HG03342 (cell line): ENCODE data around the gene HCLS1.
"Not testable (repeated sequence)": the region's sequence is repeated elsewhere in the genome, so short reads cannot be mapped to it uniquely, and the experiment has no call there.

Source experiments
- ATAC-seq: cut with Tn5 transposase; IDR thresholded peaks from one replicate; pipeline ENCODE4 v1.9.1; 2021; ENCODE audit warnings: mild to moderate bottlenecking, moderate library complexity; ENCODE audit not compliant: unreplicated experiment

The HCLS1 gene, protein sequence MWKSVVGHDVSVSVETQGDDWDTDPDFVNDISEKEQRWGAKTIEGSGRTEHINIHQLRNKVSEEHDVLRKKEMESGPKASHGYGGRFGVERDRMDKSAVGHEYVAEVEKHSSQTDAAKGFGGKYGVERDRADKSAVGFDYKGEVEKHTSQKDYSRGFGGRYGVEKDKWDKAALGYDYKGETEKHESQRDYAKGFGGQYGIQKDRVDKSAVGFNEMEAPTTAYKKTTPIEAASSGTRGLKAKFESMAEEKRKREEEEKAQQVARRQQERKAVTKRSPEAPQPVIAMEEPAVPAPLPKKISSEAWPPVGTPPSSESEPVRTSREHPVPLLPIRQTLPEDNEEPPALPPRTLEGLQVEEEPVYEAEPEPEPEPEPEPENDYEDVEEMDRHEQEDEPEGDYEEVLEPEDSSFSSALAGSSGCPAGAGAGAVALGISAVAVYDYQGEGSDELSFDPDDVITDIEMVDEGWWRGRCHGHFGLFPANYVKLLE

GRCh38 chr3:121660356-121661171 is at the start of gene HCLS1:
Gene HCLS1 (minus strand): TSS chr3:121660903. CDS start chr3:121658347, 2,556 bp downstream.
- ATAC-seq, result peak; percentile 83

GRCh38 chr3:121710347-121710746 is 49.6 kb upstream of the HCLS1 start:
- no peak for ATAC-seq

GRCh38 chr3:121707531-121708273 is 47.0 kb upstream of the HCLS1 start:
- ATAC-seq, result no peak

DNA sequence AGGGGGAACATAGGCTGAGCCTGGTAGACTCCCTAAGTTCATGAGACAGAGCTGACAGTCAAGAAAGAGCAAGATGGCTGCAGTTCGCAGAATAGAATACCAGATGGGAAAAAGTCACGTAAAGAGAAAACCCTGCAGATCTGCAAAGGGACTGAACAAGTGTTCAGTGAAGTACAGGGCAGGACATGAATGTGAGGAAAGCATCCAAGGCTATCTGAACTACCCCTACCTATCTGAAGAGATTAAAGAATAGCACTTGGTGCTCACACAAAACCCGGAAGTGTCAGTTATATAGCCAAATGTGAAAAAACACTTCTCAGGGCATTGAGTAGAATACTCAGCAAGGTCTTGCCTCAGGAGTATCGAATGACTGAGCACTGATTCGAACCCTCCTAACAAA is 44.8 kb upstream of the HCLS1 start:
- ATAC-seq, result no peak

DNA sequence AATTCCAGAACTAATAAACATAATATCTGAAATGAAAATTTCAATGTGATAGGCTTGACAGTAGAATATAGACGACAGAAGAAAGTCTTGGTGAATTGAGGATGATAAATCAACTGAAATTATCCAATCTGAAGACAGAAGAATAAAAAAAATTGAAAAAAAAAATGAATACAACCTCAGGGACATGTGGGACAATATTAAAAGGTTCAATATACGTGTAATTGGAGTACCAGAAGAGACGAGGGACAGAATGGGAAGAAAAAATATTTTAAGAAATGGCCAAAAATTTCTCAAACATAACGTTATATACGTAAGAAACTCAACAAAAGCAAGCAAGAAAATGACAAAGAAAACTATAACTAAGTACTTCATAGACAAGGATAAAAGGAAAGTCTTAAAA is 43.3 kb upstream of the HCLS1 start:
- ATAC-seq, result no peak

GRCh38 chr3:121698901-121699300 is 38.2 kb upstream of the HCLS1 start:
- ATAC-seq, result no peak

DNA sequence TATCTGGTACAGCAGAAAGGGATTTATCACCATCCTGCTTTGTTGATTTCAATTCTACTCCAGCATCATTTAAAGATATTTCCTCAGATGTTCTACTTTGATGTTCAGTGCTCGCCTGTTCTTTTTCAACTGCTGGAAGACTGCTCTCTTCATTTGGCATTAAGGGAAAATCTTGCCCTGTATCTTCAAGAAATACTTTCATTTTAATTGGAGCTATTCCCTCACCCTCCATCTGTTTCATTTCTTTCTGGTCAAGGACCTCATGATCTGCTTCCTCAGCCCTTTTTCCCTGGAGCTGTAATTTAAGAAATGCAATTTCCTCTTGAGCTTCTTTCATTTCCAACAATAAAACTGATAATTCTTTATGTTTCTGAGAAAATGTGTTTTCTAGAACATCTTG is 37.8 kb upstream of the HCLS1 start:
- no peak for ATAC-seq

- ATAC-seq, result no peak
These were observed 35.5 kb upstream of the HCLS1 start for GRCh38 chr3:121696186-121696585.

DNA sequence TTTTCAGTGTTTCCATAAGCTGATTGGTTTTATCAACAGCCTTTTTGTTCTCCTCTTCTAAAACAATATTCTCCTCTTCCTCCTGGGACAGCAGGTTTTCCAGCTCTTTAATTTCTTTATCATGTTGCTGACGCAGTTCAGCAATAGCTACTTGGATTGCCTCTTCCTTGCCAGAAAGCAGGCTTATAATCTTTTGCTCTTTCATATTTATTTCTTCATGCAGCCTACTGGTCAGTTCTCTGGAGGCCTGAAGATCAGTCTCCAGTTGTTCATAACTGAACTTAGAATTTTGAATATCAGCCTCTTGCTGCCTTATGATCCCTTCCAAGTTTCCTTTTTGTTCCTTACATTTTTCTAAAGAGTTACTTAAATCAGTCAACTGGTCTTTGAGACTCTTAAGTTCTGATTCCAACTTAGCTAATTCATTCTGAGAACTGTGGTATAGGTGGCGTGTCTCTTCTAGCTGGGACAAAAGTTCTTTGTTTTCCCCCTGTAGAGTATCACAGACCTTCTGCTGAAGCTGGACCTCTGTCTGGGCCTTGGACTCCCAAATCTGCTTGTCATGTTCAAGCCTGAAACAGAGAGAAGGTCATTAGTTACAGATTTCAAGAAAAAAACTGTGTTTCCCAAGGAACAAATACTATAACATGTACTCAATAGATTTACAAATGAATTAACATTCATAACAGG is 31.5 kb upstream of the HCLS1 start:
- no peak for ATAC-seq

DNA sequence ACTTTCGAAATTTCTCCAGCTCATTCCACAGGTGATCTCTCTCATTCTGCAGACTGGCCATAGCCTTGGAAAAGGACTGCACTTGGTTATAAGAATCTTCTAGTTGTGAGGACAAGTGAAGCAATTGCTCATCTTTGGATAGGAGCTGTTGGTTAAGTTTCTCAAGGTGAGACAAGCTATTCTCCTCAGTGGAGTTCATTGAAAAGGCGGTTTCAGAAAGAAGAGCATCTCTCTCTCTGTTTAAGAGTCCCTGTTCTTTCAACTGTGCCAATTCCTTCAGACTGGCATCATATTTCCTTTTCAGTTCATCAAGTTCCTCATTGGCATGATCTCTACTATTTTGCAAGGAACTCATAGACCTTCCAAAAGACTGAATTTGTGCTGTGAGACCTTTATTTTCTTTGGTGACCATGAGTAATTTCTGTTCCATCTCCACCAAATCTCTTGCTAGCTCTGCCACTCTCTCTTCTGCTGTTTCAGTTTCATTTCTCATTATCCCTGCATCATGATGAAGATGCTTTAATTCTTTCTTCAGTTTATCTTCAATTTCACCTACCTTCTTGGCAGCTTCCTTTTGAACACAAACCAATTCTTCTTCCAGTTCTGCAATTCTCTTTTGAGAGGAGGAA is 30.2 kb upstream of the HCLS1 start:
- peak; percentile 63 for ATAC-seq

- ATAC-seq, result not testable (repeated sequence)
These were observed 28.0 kb upstream of the HCLS1 start for GRCh38 chr3:121688747-121689146.

- ATAC-seq, result no peak
These were observed 21.1 kb upstream of the HCLS1 start for GRCh38 chr3:121681792-121682191.

- ATAC-seq, result no peak
These were observed 16.4 kb upstream of the HCLS1 start for GRCh38 chr3:121677141-121677540.

GRCh38 chr3:121670676-121671075 is 10.0 kb upstream of the HCLS1 start:
- no peak for ATAC-seq

GRCh38 chr3:121667333-121667732 is 6.6 kb upstream of the HCLS1 start:
- no peak for ATAC-seq

DNA sequence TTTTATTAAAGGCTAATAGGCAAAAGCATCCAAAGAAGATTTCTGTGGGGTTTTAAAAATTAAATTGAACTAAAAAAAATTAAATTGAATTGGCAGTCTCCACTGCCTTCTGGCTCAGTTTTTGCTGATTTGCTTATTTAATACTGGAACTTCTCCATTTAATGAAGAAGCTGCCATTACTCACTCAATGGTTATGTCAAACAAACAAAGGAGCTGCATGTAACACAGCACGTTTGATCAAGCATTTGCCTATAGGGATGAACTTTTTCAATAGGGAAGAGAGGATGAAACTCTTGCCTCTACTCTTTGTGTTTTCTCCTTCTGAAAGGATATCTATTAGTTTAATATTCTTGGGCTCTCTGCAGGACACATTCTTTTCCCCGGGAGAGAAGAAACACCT is 4.8 kb upstream of the HCLS1 start:
- ATAC-seq, result no peak

- no peak for ATAC-seq
These were observed 2.6 kb upstream of the HCLS1 start for GRCh38 chr3:121663171-121663847.

GRCh38 chr3:121662742-121663141 is 2.0 kb upstream of the HCLS1 start:
- no peak for ATAC-seq

GRCh38 chr3:121661376-121661775 is 673 bp upstream of the HCLS1 start:
- no peak for ATAC-seq

DNA sequence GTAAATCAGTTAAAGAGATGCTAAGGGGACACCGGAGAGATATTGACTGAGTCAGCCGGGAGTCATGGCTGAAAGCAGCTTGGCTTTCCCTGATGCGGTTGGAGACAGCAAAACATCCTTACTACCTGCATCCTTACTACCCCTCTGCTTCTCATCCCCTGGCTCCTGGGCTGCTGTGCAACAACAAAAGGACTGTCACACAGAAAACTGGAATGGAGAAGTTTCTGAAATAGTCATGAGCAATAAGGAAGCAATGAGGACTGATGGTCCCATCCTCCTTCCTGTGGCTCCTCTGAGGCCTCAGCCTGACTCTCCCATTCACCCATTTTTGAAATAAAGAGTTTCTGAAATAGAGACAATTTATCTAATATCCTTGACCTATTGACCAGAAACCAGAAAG is 1.1 kb downstream of the HCLS1 start:
- ATAC-seq, result no peak
